ENCODE measurements around the gene WNT2B.

- no peak for TF ChIP-seq CTCF (IDR thresholded peaks at IDR 0.05)
- no peak for TF ChIP-seq EZH2 (IDR thresholded peaks at IDR 0.05; ENCODE audit: borderline replicate concordance, insufficient read depth, low read depth, low read length, poor library complexity, severe bottlenecking)
Measured at GRCh38 chr1:112516141-112516540, 7.4 kb downstream of the WNT2B start.
